SK-N-SH (cell line): ENCODE data around the gene TM2D1. TPM values are rescaled to one million over a fixed set of nuclear protein-coding genes. Genes with fewer than 3 reads are reported as not detected.

Experiments used
- CTCF ChIA-PET: fragments of 300-600, 350-600 bp; formaldehyde crosslinking; extraction: SDS; loops from one replicate; lab custom pipeline; 2021; lab: Yijun Ruan, JAX
- POLR2A ChIA-PET: fragments of 350-600 bp; sonication (Branson Sonifier 250); formaldehyde crosslinking; extraction: SDS; loops from one replicate; lab custom pipeline; 2020; ENCODE audit warnings: antibody characterized with exemption, inconsistent platforms; lab: Yijun Ruan, JAX
- DNase-seq: peaks from one replicate; pipeline ENCODE4 v3.0.0; 2012
- H2AFZ ChIP-seq: fragments of 200-600 bp; sonication (generic); 2 replicates; pipeline ENCODE4 v1.8.1; 2016; ENCODE audit warnings: antibody characterized with exemption, mild to moderate bottlenecking, low read depth
- H3F3A ChIP-seq: fragments of 200-600 bp; sonication (generic); replicated peaks from 2 replicates; pipeline ENCODE3; 2016; ENCODE audit warnings: antibody characterized with exemption, mild to moderate bottlenecking; ENCODE audit not compliant: insufficient read depth
- H3K27ac ChIP-seq, 2 experiments: fragments of 200-500 bp in 1 of 2; fragments of 200-600 bp in 1 of 2; sonication (Bioruptor generic) in 1 of 2; sonication (generic), shearing (Covaris generic) in 1 of 2; 2 replicates each; pipeline versions ENCODE4 v1.5.1 to v1.6.1; 2014 to 2016; ENCODE audit warnings: low read depth in 2 of 2, inconsistent platforms in 1 of 2, low read length in 1 of 2, mild to moderate bottlenecking in 1 of 2, mixed read lengths in 1 of 2
- H3K27me3 ChIP-seq: fragments of 200-600 bp; sonication (generic), shearing (Covaris generic); 2 replicates; pipeline ENCODE4 v1.6.1; 2016; ENCODE audit warnings: mixed run types; ENCODE audit not compliant: insufficient read depth
- H3K36me3 ChIP-seq, 2 experiments: fragments of 200-500 bp in 1 of 2; fragments of 200-600 bp in 1 of 2; sonication (Bioruptor generic) in 1 of 2; sonication (generic) in 1 of 2; replicated peaks in 1 of 2; 2 replicates each; pipeline versions ENCODE3 to v1.5.1; 2014 to 2016; ENCODE audit warnings: low read length in 1 of 2, mild to moderate bottlenecking in 1 of 2; ENCODE audit not compliant: insufficient read depth in 2 of 2, control insufficient read depth in 1 of 2
- H3K4me1 ChIP-seq, 2 experiments: fragments of 200-500 bp in 1 of 2; fragments of 200-600 bp in 1 of 2; sonication (Bioruptor generic) in 1 of 2; sonication (generic), shearing (Covaris generic) in 1 of 2; 2 replicates each; pipeline versions ENCODE4 v1.5.1 to v1.6.1; 2014 to 2016; ENCODE audit warnings: low read depth in 1 of 2, low read length in 1 of 2, mixed run types in 1 of 2; ENCODE audit not compliant: insufficient read depth in 2 of 2, control insufficient read depth in 1 of 2
- H3K4me2 ChIP-seq: fragments of 200-600 bp; sonication (generic), shearing (Covaris generic); 2 replicates; pipeline ENCODE4 v1.6.1; 2017; ENCODE audit warnings: mixed run types
- H3K4me3 ChIP-seq, 2 experiments: fragments of 200-500 bp in 1 of 2; fragments of 200-600 bp in 1 of 2; sonication (Bioruptor generic) in 1 of 2; sonication (generic), shearing (Covaris generic) in 1 of 2; 2 replicates each; pipeline versions ENCODE4 v1.5.1 to v1.8.1; 2014 to 2016; ENCODE audit warnings: low read depth in 2 of 2, inconsistent platforms in 1 of 2, low read length in 1 of 2, mild to moderate bottlenecking in 1 of 2, mixed read lengths in 1 of 2, moderate library complexity in 1 of 2
- H3K79me2 ChIP-seq: fragments of 200-600 bp; sonication (generic); 2 replicates; pipeline ENCODE4 v1.8.1; 2017; ENCODE audit warnings: mild to moderate bottlenecking; ENCODE audit not compliant: insufficient read depth
- H3K9ac ChIP-seq: fragments of 200-600 bp; sonication (generic); 2 replicates; pipeline ENCODE4 v1.6.1; 2017; ENCODE audit warnings: mixed run types
- H3K9me2 ChIP-seq: fragments of 200-600 bp; sonication (generic); 2 replicates; pipeline ENCODE4 v1.6.1; 2017; ENCODE audit warnings: mixed run types
- H3K9me3 ChIP-seq: fragments of 200-600 bp; sonication (generic); 2 replicates; pipeline ENCODE4 v1.6.1; 2017; ENCODE audit warnings: mixed run types, mild to moderate bottlenecking, moderate library complexity
- H4K20me1 ChIP-seq: fragments of 200-600 bp; sonication (generic); 2 replicates; pipeline ENCODE4 v1.6.1; 2017; ENCODE audit warnings: mild to moderate bottlenecking, mixed run types; ENCODE audit not compliant: insufficient read depth
- CHD2 ChIP-seq: fragments of 150-350 bp; IDR thresholded peaks from 2 replicates; pipeline ENCODE4 v1.6.1; 2018; ENCODE audit warnings: low read length; ENCODE audit not compliant: partially characterized antibody
- EZH2phosphoT487 ChIP-seq: fragments of 200-600 bp; sonication (generic); IDR thresholded peaks from 2 replicates; pipeline ENCODE4 v1.6.1; 2017; ENCODE audit warnings: low read depth, mixed run types, mild to moderate bottlenecking, antibody characterized with exemption, moderate library complexity, borderline replicate concordance
- FOXM1 ChIP-seq: IDR thresholded peaks from 2 replicates; pipeline ENCODE4 v1.4.0; 2012; ENCODE audit warnings: low read depth, mild to moderate bottlenecking
- MAX ChIP-seq: IDR thresholded peaks from 2 replicates; pipeline ENCODE4 v1.4.0; 2012; ENCODE audit warnings: low read depth
- MXI1 ChIP-seq: IDR thresholded peaks from 2 replicates; pipeline ENCODE4 v1.6.1; 2012; ENCODE audit warnings: mild to moderate bottlenecking, low read depth, low read length, improper control_type of control experiment
- PBX3 ChIP-seq: IDR thresholded peaks from 2 replicates; pipeline ENCODE4; 2012
- RCOR1 ChIP-seq: fragments of 150-350 bp; IDR thresholded peaks from 2 replicates; pipeline ENCODE4 v1.6.1; 2017; ENCODE audit warnings: antibody characterized with exemption, low read length
- RXRA ChIP-seq: IDR thresholded peaks from 2 replicates; pipeline ENCODE4 v1.4.0; 2012; ENCODE audit warnings: low read depth, mild to moderate bottlenecking, borderline replicate concordance
- TCF12 ChIP-seq: IDR thresholded peaks from 2 replicates; pipeline ENCODE4 v1.4.0; 2012
- TEAD4 ChIP-seq: IDR thresholded peaks from 2 replicates; pipeline ENCODE4 v1.4.0; 2012; ENCODE audit warnings: mild to moderate bottlenecking, borderline replicate concordance; ENCODE audit not compliant: insufficient read depth
- USF2 ChIP-seq: fragments of 150-350 bp; IDR thresholded peaks from 2 replicates; pipeline ENCODE4 v1.6.1; 2017; ENCODE audit warnings: antibody characterized with exemption, low read length, low read depth, borderline replicate concordance
- WGBS: methylation state at CpG from one replicate; pipeline ENCODE4 v1.1.6; 2017; ENCODE audit warnings: low lambda C conversion rate; 5-methylcytosine and 5-hydroxymethylcytosine counted together
- polyA plus RNA-seq, 3 experiments: library from polyadenylated mRNA; depleted of rRNA; stranded (reverse); fragments of >200 nt; gene quantifications; 2 replicates each; pipeline ENCODE4 v1.2.3, GENCODE V29; 2012
- TF ChIP-seq, protein P1 (sequence below): fragments of 200-600 bp; sonication (generic); IDR thresholded peaks from 2 replicates; pipeline ENCODE4 v1.6.1; 2017; ENCODE audit warnings: antibody characterized with exemption, mild to moderate bottlenecking, moderate library complexity

Gene TM2D1
- polyA plus RNA-seq, 1 of the 3 experiments (the other 2 are of a cell fraction) = 58.6 TPM

DNA sequence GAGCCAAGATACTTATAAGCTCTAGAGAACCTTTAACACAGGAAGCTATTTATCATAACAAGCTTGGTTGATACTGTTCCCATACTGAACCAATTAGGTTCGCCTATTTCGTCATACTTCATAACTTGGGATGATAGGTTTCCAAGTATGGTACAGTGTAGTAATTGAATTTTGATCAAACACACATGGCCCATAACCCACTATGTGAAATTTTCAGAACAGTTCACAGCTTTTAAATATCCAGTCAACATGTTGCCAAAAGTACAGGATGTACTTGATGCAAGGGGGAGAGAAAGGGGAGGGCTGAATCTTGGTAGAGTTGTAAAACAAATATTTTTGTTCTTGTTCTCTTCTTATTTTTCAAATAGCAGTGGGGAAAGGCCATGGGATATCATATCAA lies 86.6 kb downstream of the TM2D1 start:
- Histone ChIP-seq H3K9me2 (no peaks in the 10 kb centered on the region), H3K9me3 (no peaks in the 10 kb centered on the region), H3K27me3 (no peaks in the 10 kb centered on the region), H4K20me1 (no peaks in the 10 kb centered on the region), H3K27ac (no peak overlapping the region), H3K9ac (no peak overlapping the region), H3K79me2 (no peaks in the 10 kb centered on the region), H3K4me1 (peaks cover 0 to 5% of the 10 kb centered on the region in 2 experiments; a peak in 1 of 4 replicates), H3K4me2 (no peak overlapping the region), H3K4me3 (no peak overlapping the region), H2AFZ (no peak overlapping the region), H3F3A (no peaks in the 10 kb centered on the region), H3K36me3 (no peaks in the 10 kb centered on the region)
- TF ChIP-seq MAX = no peak
- peak; percentile 12 for TF ChIP-seq TCF12
- ChIA-PET CTCF (interaction anchor here (0.6 kb wide), 1 partner anchor 210 kb away, joined by 3 read pairs; no protein-coding TSS in a partner anchor), POLR2A (interaction anchor here (0.6 kb wide), 1 partner anchor 19 kb away, joined by 3 read pairs; no protein-coding TSS in a partner anchor)
- 66% methylated on average over 2 of the region's 2 CpGs for WGBS
- DNase-seq = no peak

DNA sequence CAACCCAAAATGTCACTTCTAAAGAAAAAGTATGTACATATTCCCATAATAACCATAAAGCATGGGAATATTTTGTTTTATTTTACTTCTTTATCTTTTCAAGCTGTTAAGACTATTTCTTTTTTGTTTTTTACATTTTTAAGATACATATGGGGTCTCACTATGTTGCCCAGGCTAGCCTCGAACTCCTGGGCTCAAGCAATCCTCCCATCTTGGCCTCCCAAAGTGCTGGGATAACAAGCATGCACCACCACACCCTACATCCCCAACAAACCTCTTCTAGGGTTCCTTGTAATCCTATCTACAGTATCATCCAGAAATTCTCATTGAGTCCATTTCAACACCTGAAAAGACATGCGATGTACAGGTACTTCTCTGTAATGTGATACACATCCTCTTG lies 87.5 kb downstream of the TM2D1 start:
- Histone ChIP-seq H3K36me3 (no peaks in the 10 kb centered on the region), H4K20me1 (no peaks in the 10 kb centered on the region), H3K79me2 (no peaks in the 10 kb centered on the region), H3K9me3 (no peaks in the 10 kb centered on the region), H3K27me3 (no peaks in the 10 kb centered on the region), H3K4me3 (no peak overlapping the region), H3K4me2 (no peak overlapping the region), H3K4me1 (peaks cover 0 to 5% of the 10 kb centered on the region in 2 experiments; a peak in 1 of 4 replicates), H3K9ac (no peak overlapping the region), H3K9me2 (no peaks in the 10 kb centered on the region), H2AFZ (no peak overlapping the region), H3K27ac (no peak overlapping the region), H3F3A (no peaks in the 10 kb centered on the region)
- CTCF ChIA-PET = interaction anchor here (0.6 kb wide), 1 partner anchor 211 kb away, joined by 3 read pairs; no protein-coding TSS in a partner anchor
- no peak for DNase-seq
- WGBS = 77% methylated on average over 2 of the region's 2 CpGs
- no peak for TF ChIP-seq RXRA
- no peak for TF ChIP-seq PBX3
- no peak for TF ChIP-seq MXI1
- TF ChIP-seq USF2 = no peak
- no peak for TF ChIP-seq TEAD4
- TF ChIP-seq CHD2 = no peak
- TF ChIP-seq RCOR1 = no peak
- TF ChIP-seq, protein P1, sequence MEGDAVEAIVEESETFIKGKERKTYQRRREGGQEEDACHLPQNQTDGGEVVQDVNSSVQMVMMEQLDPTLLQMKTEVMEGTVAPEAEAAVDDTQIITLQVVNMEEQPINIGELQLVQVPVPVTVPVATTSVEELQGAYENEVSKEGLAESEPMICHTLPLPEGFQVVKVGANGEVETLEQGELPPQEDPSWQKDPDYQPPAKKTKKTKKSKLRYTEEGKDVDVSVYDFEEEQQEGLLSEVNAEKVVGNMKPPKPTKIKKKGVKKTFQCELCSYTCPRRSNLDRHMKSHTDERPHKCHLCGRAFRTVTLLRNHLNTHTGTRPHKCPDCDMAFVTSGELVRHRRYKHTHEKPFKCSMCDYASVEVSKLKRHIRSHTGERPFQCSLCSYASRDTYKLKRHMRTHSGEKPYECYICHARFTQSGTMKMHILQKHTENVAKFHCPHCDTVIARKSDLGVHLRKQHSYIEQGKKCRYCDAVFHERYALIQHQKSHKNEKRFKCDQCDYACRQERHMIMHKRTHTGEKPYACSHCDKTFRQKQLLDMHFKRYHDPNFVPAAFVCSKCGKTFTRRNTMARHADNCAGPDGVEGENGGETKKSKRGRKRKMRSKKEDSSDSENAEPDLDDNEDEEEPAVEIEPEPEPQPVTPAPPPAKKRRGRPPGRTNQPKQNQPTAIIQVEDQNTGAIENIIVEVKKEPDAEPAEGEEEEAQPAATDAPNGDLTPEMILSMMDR = no peak
- TF ChIP-seq MAX = no peak
- no peak for TF ChIP-seq FOXM1
- TF ChIP-seq EZH2phosphoT487 = no peak
- POLR2A ChIA-PET = no interaction called here
